ENCODE data around the gene PRKAR2B.

The PRKAR2B gene

DNA sequence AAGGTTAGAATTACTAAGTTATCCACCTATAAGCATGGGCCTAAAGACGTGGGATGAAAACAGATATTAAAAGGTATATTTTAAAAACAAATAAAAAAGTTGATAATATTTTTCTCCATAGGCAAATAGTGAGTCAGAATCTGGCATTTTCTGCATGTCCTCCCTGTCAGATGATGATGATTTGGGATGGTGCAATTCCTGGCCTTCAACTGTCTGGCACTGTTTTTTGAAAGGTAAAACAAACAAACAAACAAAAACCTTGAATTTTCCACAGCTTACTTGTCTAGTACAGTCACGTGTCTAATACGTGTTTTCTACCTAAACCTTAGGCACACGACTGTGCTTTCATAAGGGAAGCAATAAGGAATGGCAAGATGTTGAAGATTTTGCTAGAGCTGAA, 141.7 kb downstream of the PRKAR2B start:
- no peaks in the 10 kb centered on the region for H3K4me1 ChIP-seq (ENCODE audit: control insufficient read depth, insufficient read depth, low read length)
- H3K9me3 ChIP-seq (replicated peaks; ENCODE audit: low read length), result no peaks in the 10 kb centered on the region
- no peaks in the 10 kb centered on the region for H3K27me3 ChIP-seq (ENCODE audit: control insufficient read depth, insufficient read depth, low read length)
- H3K36me3 ChIP-seq (ENCODE audit: insufficient read depth, low read length), result peaks cover 68% of the 10 kb centered on the region
- no peak overlapping the region for H3K4me2 ChIP-seq (ENCODE audit: low read length)
- no peak overlapping the region for H3K9ac ChIP-seq (ENCODE audit: low read depth, low read length)
- H3K4me3 ChIP-seq (ENCODE audit: low read length), result no peak overlapping the region

DNA sequence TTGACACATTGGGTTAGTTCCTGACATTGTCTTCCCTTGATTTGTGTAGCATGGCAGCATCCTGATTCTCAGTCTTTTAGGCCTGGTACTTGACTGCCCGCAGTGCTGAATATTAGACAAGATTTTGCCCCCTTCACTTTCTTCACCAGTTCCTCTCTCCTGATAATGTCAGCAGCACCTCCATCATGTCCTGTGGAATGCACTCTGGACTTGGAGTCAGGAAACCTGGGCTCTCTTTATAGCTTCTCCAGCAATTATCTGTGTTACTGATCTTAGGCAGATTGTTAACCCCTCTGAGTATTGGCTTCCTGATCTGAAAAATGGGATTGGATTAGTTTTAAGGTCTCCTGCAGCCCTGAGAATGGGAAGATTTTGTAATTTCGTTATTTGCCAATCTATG, 143.3 kb downstream of the PRKAR2B start:
- H3K36me3 ChIP-seq (ENCODE audit: insufficient read depth, low read length), result peaks cover 66% of the 10 kb centered on the region
- no peak overlapping the region for H3K4me3 ChIP-seq (ENCODE audit: low read length)
- H3K27me3 ChIP-seq (ENCODE audit: control insufficient read depth, insufficient read depth, low read length), result no peaks in the 10 kb centered on the region
- no peak overlapping the region for H3K9ac ChIP-seq (ENCODE audit: low read depth, low read length)
- no peaks in the 10 kb centered on the region for H3K9me3 ChIP-seq (replicated peaks; ENCODE audit: low read length)
- no peaks in the 10 kb centered on the region for H3K4me1 ChIP-seq (ENCODE audit: control insufficient read depth, insufficient read depth, low read length)
- no peak overlapping the region for H3K4me2 ChIP-seq (ENCODE audit: low read length)

- no peak overlapping the region for H3K4me3 ChIP-seq (ENCODE audit: low read length)
- no peaks in the 10 kb centered on the region for H3K4me1 ChIP-seq (ENCODE audit: control insufficient read depth, insufficient read depth, low read length)
- H3K36me3 ChIP-seq (ENCODE audit: insufficient read depth, low read length), result peaks cover 58% of the 10 kb centered on the region
- H3K9me3 ChIP-seq (replicated peaks; ENCODE audit: low read length), result no peaks in the 10 kb centered on the region
- H3K4me2 ChIP-seq (ENCODE audit: low read length), result no peak overlapping the region
- H3K27me3 ChIP-seq (ENCODE audit: control insufficient read depth, insufficient read depth, low read length), result no peaks in the 10 kb centered on the region
- no peak overlapping the region for H3K9ac ChIP-seq (ENCODE audit: low read depth, low read length)
These were observed 145.6 kb downstream of the PRKAR2B start for GRCh38 chr7:107190090-107190489.

DNA sequence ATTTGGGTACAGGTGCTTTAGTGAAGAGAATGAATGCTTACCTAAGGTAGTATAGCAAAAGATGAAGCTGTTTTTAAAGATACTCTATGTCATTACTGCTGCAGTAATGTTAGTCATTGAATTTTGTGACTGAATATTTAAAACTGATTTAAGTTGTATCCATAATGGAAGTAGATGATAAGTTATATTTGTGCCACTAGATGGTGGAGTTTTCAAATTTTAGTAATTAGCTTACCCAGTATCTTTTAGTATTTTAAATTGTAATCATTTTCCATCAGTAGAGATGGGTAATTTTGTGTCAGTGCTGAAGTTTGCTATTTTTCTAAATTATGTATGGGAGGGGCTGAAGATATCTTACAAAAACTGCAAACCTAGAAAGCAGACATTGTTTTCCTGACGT, 149.5 kb downstream of the PRKAR2B start:
- H3K27me3 ChIP-seq (ENCODE audit: control insufficient read depth, insufficient read depth, low read length), result no peaks in the 10 kb centered on the region
- no peak overlapping the region for H3K4me2 ChIP-seq (ENCODE audit: low read length)
- no peak overlapping the region for H3K9ac ChIP-seq (ENCODE audit: low read depth, low read length)
- no peaks in the 10 kb centered on the region for H3K4me1 ChIP-seq (ENCODE audit: control insufficient read depth, insufficient read depth, low read length)
- peaks cover 47% of the 10 kb centered on the region for H3K36me3 ChIP-seq (ENCODE audit: insufficient read depth, low read length)
- no peak overlapping the region for H3K4me3 ChIP-seq (ENCODE audit: low read length)
- H3K9me3 ChIP-seq (replicated peaks; ENCODE audit: low read length), result no peaks in the 10 kb centered on the region

DNA sequence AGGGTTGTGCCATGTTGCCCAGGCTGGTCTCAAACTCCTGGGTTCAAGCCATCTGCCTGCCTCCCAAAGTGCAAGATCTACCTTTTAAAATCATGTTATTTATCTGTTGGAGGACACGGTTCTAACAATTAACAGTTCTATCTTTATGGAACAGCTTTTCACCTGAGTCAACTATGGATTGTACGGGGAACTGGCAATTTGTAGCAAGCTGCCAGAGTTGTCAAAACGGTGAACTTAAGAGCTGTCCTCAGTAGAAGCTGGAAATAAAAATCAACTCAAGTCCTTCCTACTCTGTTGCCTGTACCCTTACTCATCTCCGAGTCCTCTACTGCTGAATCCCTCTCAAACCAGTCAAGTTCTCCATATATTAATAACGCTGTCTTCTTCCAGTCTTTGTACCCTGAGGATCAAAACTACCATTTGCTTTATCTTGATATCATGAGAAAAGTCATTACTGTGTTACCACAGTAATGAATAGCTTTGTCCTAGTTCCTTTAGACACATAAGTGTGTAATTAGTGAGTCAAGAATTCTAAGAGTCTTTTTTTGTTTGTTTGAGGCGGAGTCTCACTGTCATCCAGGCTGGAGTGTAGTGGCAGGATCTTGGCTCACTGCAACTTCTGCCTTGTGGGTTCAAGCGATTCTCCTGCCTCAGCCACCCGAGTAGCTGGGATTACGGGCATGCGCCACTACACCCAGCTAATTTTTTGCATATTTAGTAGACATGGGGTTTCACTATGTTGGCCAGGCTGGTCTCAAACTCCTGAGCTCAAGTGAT, 152.5 kb downstream of the PRKAR2B start:
- H3K36me3 ChIP-seq (ENCODE audit: insufficient read depth, low read length), result peaks cover 48% of the 10 kb centered on the region

GRCh38 chr7:107201795-107202450, 157.4 kb downstream of the PRKAR2B start:
- Histone ChIP-seq H3K9me3 (replicated peaks; ENCODE audit: low read length) (no peaks in the 10 kb centered on the region), H3K4me3 (ENCODE audit: low read length) (no peak overlapping the region), H3K27me3 (ENCODE audit: control insufficient read depth, insufficient read depth, low read length) (no peaks in the 10 kb centered on the region), H3K4me1 (ENCODE audit: control insufficient read depth, insufficient read depth, low read length) (no peaks in the 10 kb centered on the region), H3K4me2 (ENCODE audit: low read length) (no peak overlapping the region), H3K36me3 (ENCODE audit: insufficient read depth, low read length) (peaks cover 64% of the 10 kb centered on the region), H3K9ac (ENCODE audit: low read depth, low read length) (no peak overlapping the region)

More for the DNA sequence above, 152.5 kb downstream of the PRKAR2B start:
- H3K9me3 ChIP-seq (replicated peaks; ENCODE audit: low read length), result no peaks in the 10 kb centered on the region
- no peak overlapping the region for H3K4me3 ChIP-seq (ENCODE audit: low read length)
- H3K9ac ChIP-seq (ENCODE audit: low read depth, low read length), result no peak overlapping the region
- H3K4me2 ChIP-seq (ENCODE audit: low read length), result no peak overlapping the region
- H3K4me1 ChIP-seq (ENCODE audit: control insufficient read depth, insufficient read depth, low read length), result no peaks in the 10 kb centered on the region
- no peaks in the 10 kb centered on the region for H3K27me3 ChIP-seq (ENCODE audit: control insufficient read depth, insufficient read depth, low read length)

DNA sequence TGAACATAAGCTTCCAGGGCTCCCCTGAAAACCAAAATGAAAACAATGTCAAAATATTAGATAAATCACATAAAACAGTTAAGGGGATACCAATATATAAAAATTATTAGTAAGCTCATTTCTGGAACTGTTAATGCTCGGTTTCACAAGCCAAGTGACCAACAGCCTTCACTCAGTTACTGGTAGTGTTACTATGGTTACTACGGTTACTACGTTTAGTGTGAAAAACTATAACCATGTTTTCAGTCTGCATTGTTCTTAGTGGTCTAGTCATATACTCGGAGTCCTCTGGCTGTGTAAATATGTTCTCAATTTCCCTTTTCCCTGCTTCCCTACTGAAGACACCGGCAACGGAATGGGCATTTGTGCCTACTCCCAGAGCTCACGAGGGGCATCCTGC, 159.1 kb downstream of the PRKAR2B start:
- Histone ChIP-seq H3K4me2 (ENCODE audit: low read length) (no peak overlapping the region), H3K4me3 (ENCODE audit: low read length) (no peak overlapping the region), H3K36me3 (ENCODE audit: insufficient read depth, low read length) (peaks cover 56% of the 10 kb centered on the region), H3K9ac (ENCODE audit: low read depth, low read length) (no peak overlapping the region), H3K4me1 (ENCODE audit: control insufficient read depth, insufficient read depth, low read length) (peaks cover 13% of the 10 kb centered on the region), H3K27me3 (ENCODE audit: control insufficient read depth, insufficient read depth, low read length) (no peaks in the 10 kb centered on the region), H3K9me3 (replicated peaks; ENCODE audit: low read length) (no peaks in the 10 kb centered on the region)

DNA sequence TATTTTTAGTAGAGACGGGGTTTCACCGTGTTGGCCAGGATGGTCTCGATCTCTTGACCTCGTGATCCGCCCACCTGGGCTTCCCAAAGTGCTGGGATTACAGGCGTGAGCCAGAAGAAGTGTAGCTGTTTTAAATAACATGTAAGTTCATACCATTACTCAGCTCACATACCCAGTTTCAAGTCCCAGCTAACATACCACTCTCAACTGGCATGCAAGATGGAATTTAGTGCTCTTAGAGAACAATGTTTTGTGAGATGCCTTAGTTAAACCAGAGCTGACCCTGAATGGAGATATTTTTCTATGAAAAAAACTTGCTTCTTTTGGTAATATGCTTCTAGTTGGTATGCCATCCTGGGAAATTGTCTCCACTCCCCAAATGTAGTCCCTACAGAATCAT, 161.6 kb downstream of the PRKAR2B start:
- Histone ChIP-seq H3K27me3 (ENCODE audit: control insufficient read depth, insufficient read depth, low read length) (no peaks in the 10 kb centered on the region), H3K9ac (ENCODE audit: low read depth, low read length) (no peak overlapping the region), H3K9me3 (replicated peaks; ENCODE audit: low read length) (no peaks in the 10 kb centered on the region), H3K4me2 (ENCODE audit: low read length) (no peak overlapping the region), H3K36me3 (ENCODE audit: insufficient read depth, low read length) (peaks cover 34% of the 10 kb centered on the region), H3K4me1 (ENCODE audit: control insufficient read depth, insufficient read depth, low read length) (peaks cover 13% of the 10 kb centered on the region), H3K4me3 (ENCODE audit: low read length) (no peak overlapping the region)

DNA sequence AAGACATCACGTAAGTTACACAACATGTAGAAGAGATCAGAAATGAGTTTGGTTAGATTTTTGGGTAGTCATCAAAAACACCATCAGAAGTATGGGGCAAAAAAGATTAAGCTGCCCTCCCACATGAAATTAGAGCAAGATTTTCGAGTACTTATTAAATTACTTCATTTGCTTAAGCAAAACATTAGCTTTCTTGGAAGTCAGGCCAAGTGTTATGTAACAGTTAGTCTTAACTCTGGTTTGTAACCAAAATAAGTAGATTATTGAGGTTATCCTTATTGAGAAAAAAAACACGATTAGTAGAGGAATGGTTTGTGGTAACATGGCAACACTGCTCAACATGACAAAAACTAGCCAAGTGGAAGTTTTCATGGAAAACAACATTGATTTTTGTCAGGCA, 162.2 kb downstream of the PRKAR2B start:
- Histone ChIP-seq H3K9me3 (replicated peaks; ENCODE audit: low read length) (no peaks in the 10 kb centered on the region), H3K4me1 (ENCODE audit: control insufficient read depth, insufficient read depth, low read length) (peaks cover 13% of the 10 kb centered on the region), H3K4me2 (ENCODE audit: low read length) (no peak overlapping the region), H3K36me3 (ENCODE audit: insufficient read depth, low read length) (peaks cover 29% of the 10 kb centered on the region), H3K9ac (ENCODE audit: low read depth, low read length) (no peak overlapping the region), H3K4me3 (ENCODE audit: low read length) (no peak overlapping the region), H3K27me3 (ENCODE audit: control insufficient read depth, insufficient read depth, low read length) (no peaks in the 10 kb centered on the region)

DNA sequence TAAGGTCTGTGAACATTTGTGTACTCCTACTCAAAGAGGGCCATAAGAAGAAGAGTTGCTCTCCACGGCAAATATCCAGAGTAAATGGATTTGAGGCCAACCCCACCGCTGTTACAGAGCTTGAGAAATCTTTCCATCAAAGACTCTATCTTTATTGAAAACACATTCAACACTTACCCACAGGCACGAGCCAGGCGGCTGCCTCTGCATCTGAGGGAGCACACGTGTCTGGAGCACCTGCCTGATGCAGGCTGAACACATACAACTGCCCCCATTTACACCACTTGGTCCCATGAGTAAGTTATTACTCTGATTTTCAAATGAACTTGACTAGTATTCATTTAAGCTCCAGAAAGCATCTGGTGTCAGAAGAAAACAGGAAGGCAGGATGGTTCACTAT, 163.0 kb downstream of the PRKAR2B start:
- H3K4me1 ChIP-seq (ENCODE audit: control insufficient read depth, insufficient read depth, low read length), result peaks cover 13% of the 10 kb centered on the region
- no peaks in the 10 kb centered on the region for H3K27me3 ChIP-seq (ENCODE audit: control insufficient read depth, insufficient read depth, low read length)
- no peak overlapping the region for H3K4me3 ChIP-seq (ENCODE audit: low read length)
- H3K9me3 ChIP-seq (replicated peaks; ENCODE audit: low read length), result no peaks in the 10 kb centered on the region
- no peak overlapping the region for H3K9ac ChIP-seq (ENCODE audit: low read depth, low read length)
- no peak overlapping the region for H3K4me2 ChIP-seq (ENCODE audit: low read length)
- H3K36me3 ChIP-seq (ENCODE audit: insufficient read depth, low read length), result peaks cover 22% of the 10 kb centered on the region

DNA sequence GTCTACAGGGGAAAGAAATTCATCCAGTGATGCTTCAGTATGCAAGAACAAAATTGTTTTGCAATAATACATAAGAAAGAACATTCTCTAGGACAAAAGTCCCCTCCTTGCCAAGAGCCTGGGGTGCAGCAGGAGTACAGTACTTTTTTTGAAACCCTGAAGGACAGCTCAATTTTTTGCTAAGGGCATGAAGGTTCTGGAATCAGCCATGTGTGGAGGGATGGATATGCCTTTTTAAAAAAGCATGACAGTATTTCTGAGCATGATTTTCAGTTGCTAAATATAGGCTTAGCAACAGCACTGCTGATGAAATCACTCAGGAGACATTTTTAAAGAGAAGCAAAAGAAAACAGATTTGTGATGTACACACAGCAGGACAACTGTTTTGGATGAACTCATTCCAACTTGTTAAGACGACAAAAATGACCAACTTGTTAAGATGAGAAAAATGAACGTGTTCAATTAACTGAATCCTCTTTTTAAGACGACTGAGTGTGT, 163.6 kb downstream of the PRKAR2B start:
- H3K4me1 ChIP-seq (ENCODE audit: control insufficient read depth, insufficient read depth, low read length), result peaks cover 13% of the 10 kb centered on the region
- no peaks in the 10 kb centered on the region for H3K9me3 ChIP-seq (replicated peaks; ENCODE audit: low read length)
- H3K27me3 ChIP-seq (ENCODE audit: control insufficient read depth, insufficient read depth, low read length), result no peaks in the 10 kb centered on the region
- no peak overlapping the region for H3K4me3 ChIP-seq (ENCODE audit: low read length)
- H3K36me3 ChIP-seq (ENCODE audit: insufficient read depth, low read length), result peaks cover 18% of the 10 kb centered on the region
- H3K9ac ChIP-seq (ENCODE audit: low read depth, low read length), result no peak overlapping the region
- H3K4me2 ChIP-seq (ENCODE audit: low read length), result no peak overlapping the region

GRCh38 chr7:107208563-107208962, 164.1 kb downstream of the PRKAR2B start:
- peaks cover 13% of the 10 kb centered on the region for H3K4me1 ChIP-seq (ENCODE audit: control insufficient read depth, insufficient read depth, low read length)
- H3K4me3 ChIP-seq (ENCODE audit: low read length), result no peak overlapping the region
- H3K36me3 ChIP-seq (ENCODE audit: insufficient read depth, low read length), result peaks cover 15% of the 10 kb centered on the region
- H3K27me3 ChIP-seq (ENCODE audit: control insufficient read depth, insufficient read depth, low read length), result no peaks in the 10 kb centered on the region
- H3K4me2 ChIP-seq (ENCODE audit: low read length), result no peak overlapping the region
- H3K9me3 ChIP-seq (replicated peaks; ENCODE audit: low read length), result no peaks in the 10 kb centered on the region
- H3K9ac ChIP-seq (ENCODE audit: low read depth, low read length), result no peak overlapping the region
